BE2C (cell line): ENCODE measurements around the gene ASB16.

ENCODE experiments used
- DNase-seq: peaks from one replicate; pipeline ENCODE4 v3.0.0-alpha.2; 2020
- H3K27me3 ChIP-seq: fragments of 250-450 bp; sonication (Bioruptor Pico); 2 replicates; pipeline ENCODE4 v1.5.1; 2020; ENCODE audit warnings: mild to moderate bottlenecking
- H3K36me3 ChIP-seq: fragments of 250-450 bp; sonication (Bioruptor Pico); 2 replicates; pipeline ENCODE4 v1.5.1; 2020; ENCODE audit warnings: mild to moderate bottlenecking
- H3K4me1 ChIP-seq: fragments of 250-450 bp; sonication (Bioruptor Pico); 2 replicates; pipeline ENCODE4 v1.5.1; 2020
- H3K4me3 ChIP-seq: 2 replicates; pipeline ENCODE4 v1.5.1; 2011; ENCODE audit warnings: low read depth, low read length
- H3K9me3 ChIP-seq: fragments of 250-450 bp; sonication (Bioruptor Pico); 2 replicates; pipeline ENCODE4 v1.5.1; 2020
- CTCF ChIP-seq: IDR thresholded peaks from 2 replicates; pipeline ENCODE4 v1.5.1; 2012; ENCODE audit warnings: mild to moderate bottlenecking, low read depth, low read length

ASB16 gene

DNA sequence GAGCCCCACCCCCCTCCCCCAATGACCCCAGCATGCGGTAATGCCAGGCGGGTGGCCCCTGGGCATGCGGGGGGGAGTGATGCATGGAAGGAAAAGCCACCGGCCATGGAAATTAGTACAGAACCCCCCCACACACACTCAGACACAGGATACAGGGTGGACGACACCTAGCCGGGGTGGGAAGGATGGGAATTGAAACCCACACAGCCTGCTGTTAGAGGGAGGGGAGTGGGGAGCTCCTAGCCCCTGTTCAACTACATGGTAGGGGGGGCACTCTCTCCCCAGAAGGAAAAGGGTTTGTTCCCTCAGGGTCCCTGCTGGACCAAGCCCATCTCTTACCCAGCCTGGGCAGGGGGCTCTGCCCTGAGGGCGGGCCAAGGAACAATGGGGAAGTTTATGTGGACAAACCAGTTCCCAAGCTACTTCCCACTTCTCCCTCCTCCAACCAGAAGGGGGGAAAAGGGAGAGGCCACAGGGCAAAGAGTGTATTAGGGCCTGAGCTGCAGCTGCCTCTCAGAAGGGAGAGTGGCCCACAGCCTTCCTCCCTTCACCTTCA is 21.5 kb downstream of the ASB16 start:
- no peaks in the 10 kb centered on the region for H3K4me1 ChIP-seq
- DNase-seq: no peak
- no peak overlapping the region for H3K4me3 ChIP-seq
- no peaks in the 10 kb centered on the region for H3K9me3 ChIP-seq
- H3K27me3 ChIP-seq: no peaks in the 10 kb centered on the region
- TF ChIP-seq CTCF: no peak
- peaks cover 36% of the 10 kb centered on the region for H3K36me3 ChIP-seq

DNA sequence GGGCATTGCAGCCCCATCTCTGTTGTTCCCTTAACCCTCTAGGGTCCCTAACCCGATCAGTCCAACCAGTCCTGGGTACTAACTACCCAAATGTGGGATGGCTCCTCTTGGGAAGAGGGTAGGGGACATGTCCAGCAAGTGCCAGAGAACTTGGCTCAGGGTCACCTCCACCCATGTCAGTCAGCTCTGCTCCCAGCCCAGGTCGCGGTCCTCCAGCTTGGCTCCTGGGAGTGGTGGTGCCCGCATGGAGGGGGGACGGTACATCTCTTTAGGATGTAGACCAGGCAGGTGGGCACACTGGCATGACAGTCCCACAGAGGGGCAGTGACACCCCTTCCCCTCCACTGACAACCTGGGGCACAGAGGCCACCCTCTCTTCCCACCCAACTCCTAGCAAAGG is 22.2 kb downstream of the ASB16 start:
- Histone ChIP-seq H3K4me3 (no peak overlapping the region), H3K4me1 (no peaks in the 10 kb centered on the region), H3K27me3 (no peaks in the 10 kb centered on the region), H3K9me3 (no peaks in the 10 kb centered on the region), H3K36me3 (peaks cover 39% of the 10 kb centered on the region)
- TF ChIP-seq CTCF: no peak
- DNase-seq: no peak

GRCh38 chr17:44193326-44194084 is 23.0 kb downstream of the ASB16 start:
- TF ChIP-seq CTCF: no peak
- Histone ChIP-seq H3K4me1 (peaks cover 3% of the 10 kb centered on the region; the same call in 1 of the 2 replicates), H3K36me3 (peaks cover 39% of the 10 kb centered on the region), H3K4me3 (no peak overlapping the region), H3K9me3 (no peaks in the 10 kb centered on the region), H3K27me3 (no peaks in the 10 kb centered on the region)
- DNase-seq: no peak

DNA sequence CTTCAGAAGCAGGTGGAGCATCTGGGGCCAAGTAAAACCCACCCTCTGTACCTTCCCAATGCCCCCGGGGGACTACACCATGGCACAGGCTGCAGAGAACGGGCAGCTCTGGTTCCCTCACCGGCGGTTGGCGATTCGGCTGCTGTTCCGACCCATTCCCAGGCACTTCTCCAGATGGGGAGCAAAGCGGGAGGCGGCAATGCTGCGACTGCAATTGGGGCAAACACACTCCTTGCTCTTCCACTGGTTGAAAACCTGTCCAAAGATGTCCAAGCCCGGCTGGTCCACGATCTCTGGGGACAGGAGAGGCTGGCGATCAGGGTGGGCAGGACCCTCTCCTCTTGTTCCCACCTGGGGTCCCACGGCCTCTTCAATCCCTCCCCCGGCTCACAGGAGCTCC is 26.6 kb downstream of the ASB16 start:
- no peaks in the 10 kb centered on the region for H3K9me3 ChIP-seq
- peaks cover 31% of the 10 kb centered on the region for H3K36me3 ChIP-seq
- no peak overlapping the region for H3K4me3 ChIP-seq
- DNase-seq: no peak
- H3K27me3 ChIP-seq: no peaks in the 10 kb centered on the region
- no peak for TF ChIP-seq CTCF
- peaks cover 3% of the 10 kb centered on the region for H3K4me1 ChIP-seq

GRCh38 chr17:44197980-44198720 is 27.6 kb downstream of the ASB16 start:
- no peak for DNase-seq
- H3K4me1 ChIP-seq: peaks cover 3% of the 10 kb centered on the region
- no peak for TF ChIP-seq CTCF
- no peaks in the 10 kb centered on the region for H3K9me3 ChIP-seq
- H3K27me3 ChIP-seq: no peaks in the 10 kb centered on the region
- H3K36me3 ChIP-seq: peaks cover 30% of the 10 kb centered on the region
- H3K4me3 ChIP-seq: peak overlapping the region; percentile 80
